Suprapubic skin (tissue), 3 donors: ENCODE measurements around the gene ZNF784.

Experiments used
- CTCF ChIP-seq, 2 donors: fragments of 200-600 bp in 1 of 2; fragments of 450-650 bp in 1 of 2; sonication (generic) in 1 of 2; IDR thresholded peaks; one replicate each; pipeline ENCODE4 v1.5.1; 2016 to 2019; ENCODE audit warnings: antibody characterized with exemption in 2 of 2, mild to moderate bottlenecking in 1 of 2, moderate library complexity in 1 of 2
- POLR2A ChIP-seq, 2 donors: fragments of 450-650 bp; IDR thresholded peaks; one replicate each; pipeline ENCODE4 v1.6.1; 2017; ENCODE audit warnings: antibody characterized with exemption in 2 of 2, mild to moderate bottlenecking in 2 of 2, moderate library complexity in 2 of 2

- TF ChIP-seq CTCF (IDR thresholded peaks at IDR 0.05) = no peak
- no peak for TF ChIP-seq POLR2A (IDR thresholded peaks at IDR 0.05)
These were observed 1.2 kb downstream of the ZNF784 start for GRCh38 chr19:55623130-55623529.
